Heart left ventricle (tissue), 13 donors: Measurements from ENCODE around the gene FXYD5.

ENCODE experiments used
- POLR2A ChIP-seq, 2 donors: fragments of 450-650 bp; IDR thresholded peaks; one replicate each; pipeline ENCODE4 v1.6.1; 2017; ENCODE audit warnings: antibody characterized with exemption in 2 of 2, mild to moderate bottlenecking in 2 of 2, moderate library complexity in 2 of 2
- TF ChIP-seq, protein P1 (sequence below), 12 donors: fragments of 200-600 bp; sonication (generic) in 4 of 12; IDR thresholded peaks; one replicate each; pipeline versions ENCODE4 v1.5.0 to v1.8.0; 2018 to 2022; ENCODE audit warnings: antibody characterized with exemption in 12 of 12, mild to moderate bottlenecking in 5 of 12
- donor health status: ischemic (EF 13 %, LVEDD 7.1; RV severe dilation, severe dysfunction).
- donor health status: DM: no; HTN: yes; CAD: no.
- donor health status: DM: no; HTN: no; CAD: no.
- donor health status: ischemic (EF 25% LVEDD 6.9; RV normal size, moderate dysfunction).
- donor health status: ischemic (EF 25% LVEDD 5.7; RV mildly dilated, moderate dysfunction).
- donor health status: ischemic (EF 35%, LVEDD 5.7; RV mildly dilated, moderate dysfunction).
- donor health status: nonischemic (EF 11% LVEDD 7.7; RV severe dilation, severe dysfunction).
- donor health status: DM: yes; HTN: yes; CAD: no.
- donor health status: PGD.
- donor health status: ischemic (EF 29% LVEDD 5.4; RV normal size, mild dysfunction).
- donor health status: nonischemic (EF 23%, LVEDD 6.1; RV moderate dilation, normal function).

DNA sequence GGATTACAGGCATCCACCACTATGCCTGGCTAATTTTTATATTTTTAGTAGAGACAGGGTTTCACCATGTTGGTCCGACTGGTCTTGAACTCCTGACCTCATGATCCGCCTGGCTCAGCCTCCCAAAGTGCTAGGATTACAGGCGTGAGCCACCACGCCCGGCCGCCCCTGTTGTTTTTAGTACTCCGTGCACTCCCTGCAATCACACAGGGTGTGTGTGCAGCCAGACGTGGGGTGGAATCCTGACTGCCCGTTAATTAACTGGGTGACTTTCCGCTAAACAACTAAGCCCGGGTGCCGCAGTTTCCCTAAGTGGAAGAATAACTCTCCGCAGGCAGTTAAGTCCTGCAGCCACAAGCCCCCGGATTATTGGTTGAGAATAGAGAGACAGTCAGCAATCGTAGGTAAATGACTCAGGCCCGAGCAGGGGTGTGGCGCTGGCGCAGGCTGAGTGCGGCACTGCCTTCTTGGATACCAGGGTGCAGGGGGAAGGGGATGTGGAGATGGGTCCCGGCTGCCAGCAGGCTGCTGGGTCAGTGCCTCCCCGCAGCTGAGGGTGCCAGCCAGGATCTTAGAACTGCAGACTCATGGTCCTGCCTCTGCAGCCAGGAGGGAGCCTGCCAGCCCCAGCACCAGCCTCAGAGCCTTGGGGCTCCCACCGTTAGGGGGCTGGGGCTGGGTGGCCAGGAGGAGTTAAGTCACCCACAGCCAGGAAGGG, 45.0 kb upstream of the FXYD5 start:
- TF ChIP-seq, protein P1, sequence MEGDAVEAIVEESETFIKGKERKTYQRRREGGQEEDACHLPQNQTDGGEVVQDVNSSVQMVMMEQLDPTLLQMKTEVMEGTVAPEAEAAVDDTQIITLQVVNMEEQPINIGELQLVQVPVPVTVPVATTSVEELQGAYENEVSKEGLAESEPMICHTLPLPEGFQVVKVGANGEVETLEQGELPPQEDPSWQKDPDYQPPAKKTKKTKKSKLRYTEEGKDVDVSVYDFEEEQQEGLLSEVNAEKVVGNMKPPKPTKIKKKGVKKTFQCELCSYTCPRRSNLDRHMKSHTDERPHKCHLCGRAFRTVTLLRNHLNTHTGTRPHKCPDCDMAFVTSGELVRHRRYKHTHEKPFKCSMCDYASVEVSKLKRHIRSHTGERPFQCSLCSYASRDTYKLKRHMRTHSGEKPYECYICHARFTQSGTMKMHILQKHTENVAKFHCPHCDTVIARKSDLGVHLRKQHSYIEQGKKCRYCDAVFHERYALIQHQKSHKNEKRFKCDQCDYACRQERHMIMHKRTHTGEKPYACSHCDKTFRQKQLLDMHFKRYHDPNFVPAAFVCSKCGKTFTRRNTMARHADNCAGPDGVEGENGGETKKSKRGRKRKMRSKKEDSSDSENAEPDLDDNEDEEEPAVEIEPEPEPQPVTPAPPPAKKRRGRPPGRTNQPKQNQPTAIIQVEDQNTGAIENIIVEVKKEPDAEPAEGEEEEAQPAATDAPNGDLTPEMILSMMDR (IDR thresholded peaks at IDR 0.05), result no peak
- no peak for TF ChIP-seq POLR2A (IDR thresholded peaks at IDR 0.05)
